Right renal cortex interstitium (tissue), 3 donors: Measurements from ENCODE around the gene ACP4. TPM values are rescaled to one million over a fixed set of nuclear protein-coding genes. Genes with fewer than 3 reads are reported as not detected.
"Not testable (repeated sequence)": the region's sequence is repeated elsewhere in the genome, so short reads cannot be mapped to it uniquely, and the experiment has no call there.

Experiments used
- DNase-seq, 3 donors: peaks; one replicate each; pipeline ENCODE4 v3.0.0-alpha.2; 2013; ENCODE audit warnings: low read depth in 3 of 3, low spot score in 2 of 3
- polyA plus RNA-seq, 3 donors: library from polyadenylated mRNA; unstranded; fragments of 120-200 nt; gene quantifications; one replicate each; pipeline ENCODE4 v1.2.1, GENCODE V29; 2013; ENCODE audit not compliant: insufficient read length in 3 of 3

ACP4 gene
- polyA plus RNA-seq, 3 donors: 0.13 to 0.15 TPM; not detected in 1

DNA sequence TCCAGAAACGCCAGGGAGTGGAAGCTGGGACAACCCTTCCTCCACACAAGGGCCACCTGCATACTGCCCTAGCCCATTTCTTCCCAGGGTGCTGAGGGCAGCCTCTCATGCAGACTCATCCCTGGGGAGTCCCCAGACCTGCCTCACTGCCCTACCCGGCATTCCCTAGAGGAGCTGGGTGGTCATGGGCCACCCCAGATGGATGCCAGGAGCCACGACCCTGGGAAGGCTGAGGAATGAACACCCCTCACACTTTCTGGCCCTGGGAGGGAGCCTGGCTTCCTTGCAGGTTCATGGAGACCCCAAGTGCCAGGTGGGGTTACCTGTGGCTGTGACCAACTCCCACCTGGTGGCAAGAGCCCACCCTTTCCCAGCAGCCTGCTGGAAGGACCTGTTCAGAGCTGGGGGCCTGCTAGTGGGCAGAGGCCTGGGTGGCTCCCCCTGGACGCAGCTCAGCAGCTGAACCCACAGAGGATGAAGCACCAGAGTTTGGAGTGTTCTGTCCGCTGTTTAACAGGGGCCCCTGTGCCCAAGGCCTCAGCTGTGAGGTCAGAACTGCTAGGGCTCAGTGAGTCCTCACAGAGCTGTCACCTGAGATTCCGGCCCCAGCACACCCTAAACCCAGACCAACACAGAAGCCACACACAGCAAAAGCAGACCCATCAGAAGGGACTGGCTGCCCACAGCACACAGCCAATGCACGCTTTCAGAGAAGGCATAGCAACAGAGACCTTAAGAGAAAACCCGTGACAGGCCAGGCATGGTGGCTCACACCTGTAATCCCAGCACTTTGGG lies 6.6 kb downstream of the ACP4 start:
- no peak for DNase-seq

DNA sequence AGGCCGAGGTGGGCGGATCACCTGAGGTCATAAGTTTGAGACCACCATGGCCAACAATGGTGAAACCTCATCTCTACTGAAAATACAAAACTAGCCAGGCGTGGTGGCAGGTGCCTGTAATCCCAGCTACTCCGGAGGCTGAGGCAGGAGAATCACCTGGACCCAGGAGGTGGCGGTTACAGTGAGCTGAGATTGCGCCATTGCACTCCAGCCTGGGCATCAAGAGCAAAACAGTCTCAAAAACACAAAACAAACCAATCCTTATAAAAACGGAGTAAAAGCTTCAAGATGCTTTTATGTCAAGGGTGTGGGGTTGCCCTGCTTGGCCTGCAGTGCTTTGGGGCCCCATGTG lies 7.2 kb downstream of the ACP4 start:
- no peak for DNase-seq

DNA sequence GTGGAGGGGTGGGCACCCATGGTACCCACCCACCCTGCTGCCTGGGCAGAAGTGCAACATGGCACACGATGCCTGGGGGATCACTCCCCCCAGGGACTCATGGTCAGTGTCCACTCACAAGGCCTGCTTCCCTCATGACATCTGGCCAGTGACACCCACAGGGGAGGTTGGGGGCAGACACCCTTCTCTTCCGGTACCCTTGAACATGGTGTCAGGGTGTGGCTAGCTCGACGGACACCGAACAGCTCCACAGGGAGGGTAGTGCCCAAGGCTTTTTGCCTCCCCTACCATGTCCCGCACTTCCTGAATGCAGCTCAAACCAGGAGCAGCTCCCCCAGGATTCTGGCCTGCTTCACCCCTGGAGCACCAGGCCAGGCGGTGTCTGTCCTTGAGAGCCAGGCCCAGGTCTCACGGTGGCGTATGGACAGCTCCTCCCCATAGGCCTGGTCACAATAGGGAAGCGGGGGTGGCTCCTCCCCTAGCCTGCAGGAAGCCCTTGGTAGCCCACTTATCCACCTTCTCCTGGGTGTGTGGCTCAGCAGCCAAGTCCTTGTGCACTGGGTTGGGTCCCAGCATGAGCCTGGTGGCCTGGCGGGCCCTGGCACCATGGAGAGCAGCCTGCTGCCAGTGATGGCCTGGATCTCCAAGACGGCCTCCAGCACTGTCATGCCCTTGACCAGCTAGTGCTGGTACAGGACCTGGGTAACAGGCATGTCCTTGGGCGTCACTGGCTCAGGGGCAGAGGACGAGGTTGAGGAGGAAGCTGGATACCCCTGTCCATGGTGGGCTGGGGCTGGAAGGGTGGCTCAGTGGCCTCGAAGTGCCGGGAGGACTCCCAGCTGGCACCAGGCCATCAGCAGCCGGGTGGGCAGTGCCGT lies 7.8 kb downstream of the ACP4 start:
- DNase-seq: no peak

DNA sequence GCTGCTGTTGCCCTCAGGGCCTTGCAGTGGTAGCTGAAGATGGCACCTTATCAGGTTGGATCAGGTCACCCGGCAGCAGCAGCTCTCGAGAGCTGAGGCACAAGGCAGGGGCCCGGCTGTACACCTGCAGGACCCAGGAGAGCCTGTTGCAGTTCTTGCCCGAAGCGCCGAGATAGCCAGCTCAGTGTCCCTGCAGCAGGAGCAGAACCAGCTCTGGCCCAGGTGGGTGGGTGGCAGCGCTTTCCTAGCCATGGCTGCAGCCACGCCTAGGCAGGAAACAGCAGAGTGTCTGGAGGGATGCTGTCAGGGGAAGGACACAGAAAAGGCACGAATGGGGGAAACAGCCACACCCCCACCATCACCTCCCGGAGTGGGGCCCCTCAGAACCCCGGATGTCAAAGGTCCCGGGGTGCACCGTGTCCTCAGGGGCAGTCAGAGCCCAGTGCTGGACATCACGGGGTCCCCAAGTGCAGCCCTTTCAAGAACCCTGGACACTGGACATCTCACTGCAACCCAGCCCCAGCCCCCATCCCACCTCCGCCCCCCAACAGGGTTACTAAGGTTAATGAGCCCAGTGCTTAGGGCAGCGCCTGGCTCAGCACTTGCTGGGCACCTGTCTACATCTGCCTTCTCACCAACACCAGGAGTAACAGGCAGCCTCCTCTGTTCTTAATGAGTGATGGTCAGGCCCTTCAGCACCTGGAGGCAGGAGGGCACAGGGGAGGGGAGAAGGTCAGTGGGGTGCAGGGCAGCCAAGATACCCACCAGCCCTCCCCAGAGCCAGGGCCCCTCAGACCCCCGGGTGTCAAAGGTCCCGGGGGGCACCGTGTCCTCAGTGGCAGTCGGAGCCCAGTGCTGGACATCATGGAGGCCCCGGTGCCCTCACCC lies 8.7 kb downstream of the ACP4 start:
- DNase-seq: no peak

DNA sequence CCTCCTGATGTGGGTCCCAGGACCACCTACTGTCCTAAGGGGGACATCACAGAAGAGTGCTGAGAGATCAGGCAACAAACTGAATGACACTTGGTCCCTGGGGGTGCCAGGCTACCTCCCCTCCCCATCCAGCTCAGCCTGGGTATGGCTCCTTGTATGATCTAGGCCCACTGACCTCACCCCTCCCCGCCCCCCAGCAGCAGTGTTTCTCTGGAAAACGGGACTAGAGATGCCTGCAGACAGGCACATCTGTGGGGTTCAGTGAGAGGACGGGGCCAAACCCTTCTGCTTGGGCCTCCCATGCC lies 9.3 kb downstream of the ACP4 start:
- DNase-seq: no peak

DNA sequence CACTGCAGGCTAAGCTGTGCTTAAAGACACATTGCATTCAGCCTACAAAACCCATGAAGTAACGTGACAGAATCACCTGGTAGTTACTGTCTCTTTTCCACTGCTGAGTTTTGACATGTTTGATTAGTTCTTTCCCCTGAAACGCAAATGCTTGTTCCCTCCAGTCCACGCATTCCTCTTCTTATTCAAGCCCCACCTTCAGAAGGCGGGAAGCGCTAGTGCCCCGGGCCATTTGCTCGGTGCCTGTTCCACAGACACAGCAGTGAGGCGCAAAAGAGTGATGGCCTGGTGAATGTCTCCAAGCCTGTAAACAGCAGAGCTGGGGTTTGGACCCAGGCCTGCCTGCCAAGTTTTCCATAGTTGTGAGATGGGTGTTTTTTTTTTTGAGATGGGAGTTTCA lies 10.9 kb downstream of the ACP4 start:
- DNase-seq: no peak

DNA sequence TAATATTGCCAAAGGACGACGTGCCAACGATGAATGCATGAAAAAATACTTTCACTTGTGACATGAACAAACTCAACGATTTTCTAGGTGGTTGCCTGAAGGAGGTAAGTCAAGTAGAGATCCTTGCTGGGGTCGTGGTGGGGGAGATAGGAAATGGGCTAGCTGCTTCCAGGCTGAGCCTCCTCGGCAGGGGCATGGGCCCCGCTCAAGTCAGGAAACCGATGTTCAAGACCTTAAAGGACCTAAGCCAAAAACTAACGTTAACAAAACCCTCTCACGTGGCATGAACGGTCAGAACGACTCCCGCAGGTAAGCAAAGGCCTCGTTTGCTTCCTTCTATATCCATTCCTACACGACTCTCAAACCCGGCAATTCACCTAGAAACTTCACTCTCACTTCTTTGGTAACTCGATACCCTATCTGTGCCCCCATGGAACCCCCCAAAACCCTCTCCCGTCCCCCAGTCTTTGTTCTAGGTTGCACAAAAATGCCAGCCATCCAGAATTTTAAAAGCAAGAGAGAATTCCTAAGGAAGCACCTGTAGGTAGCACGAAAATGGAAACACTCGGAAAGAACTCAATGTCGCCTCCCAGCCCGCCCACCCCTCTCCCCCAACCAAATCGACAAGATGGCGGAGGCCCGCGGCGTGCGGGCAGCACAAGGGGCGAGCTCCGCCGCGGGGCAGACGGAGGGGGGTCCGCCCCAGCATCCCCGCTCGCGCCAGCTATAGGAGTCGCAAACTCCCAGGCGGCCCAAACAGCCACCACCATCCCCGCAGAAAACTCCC lies 13.6 kb downstream of the ACP4 start:
- DNase-seq: no peak

DNA sequence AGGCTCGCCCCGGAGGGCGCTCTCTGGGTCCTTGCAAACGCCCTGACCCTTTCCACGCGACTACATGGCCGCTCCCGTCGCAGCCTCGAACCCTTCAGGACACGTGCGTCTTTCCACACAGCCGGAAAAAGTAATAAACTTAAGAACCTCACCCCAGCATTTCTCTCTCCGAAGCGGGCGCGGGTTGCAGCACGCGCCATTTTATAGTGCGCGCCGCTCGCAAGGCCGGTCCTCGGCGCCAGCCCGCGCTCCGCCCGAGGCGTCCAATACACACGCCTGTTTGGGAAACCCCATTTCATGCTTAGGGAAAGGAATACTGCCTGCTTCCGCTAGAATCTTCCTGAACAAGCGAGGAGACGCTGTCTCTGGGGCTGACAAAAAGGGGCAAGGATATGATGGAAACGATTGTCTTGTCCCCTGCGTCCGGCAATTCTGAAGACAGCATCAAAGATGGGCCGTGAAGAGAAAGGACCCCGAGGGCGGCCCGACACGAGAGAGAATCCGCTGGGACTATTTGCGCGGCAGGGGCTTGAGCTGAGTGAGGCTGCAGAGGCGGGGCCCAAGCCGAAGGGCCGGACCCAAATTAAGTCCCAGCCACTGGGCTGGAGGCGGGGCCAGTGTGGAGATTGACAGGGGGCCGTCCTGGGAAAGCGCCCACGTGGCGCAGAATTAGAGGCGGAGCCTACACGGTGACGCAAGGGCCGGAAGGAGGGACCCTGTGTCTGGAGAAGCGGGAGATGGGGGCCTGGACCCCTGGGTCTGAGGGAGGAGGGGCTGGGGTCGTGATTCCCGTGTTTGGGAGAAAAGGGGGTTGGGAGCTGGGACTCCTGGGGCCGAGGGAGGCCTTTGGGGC lies 14.4 kb downstream of the ACP4 start:
- peak; percentile 99 to 100 (median 99) for DNase-seq

DNA sequence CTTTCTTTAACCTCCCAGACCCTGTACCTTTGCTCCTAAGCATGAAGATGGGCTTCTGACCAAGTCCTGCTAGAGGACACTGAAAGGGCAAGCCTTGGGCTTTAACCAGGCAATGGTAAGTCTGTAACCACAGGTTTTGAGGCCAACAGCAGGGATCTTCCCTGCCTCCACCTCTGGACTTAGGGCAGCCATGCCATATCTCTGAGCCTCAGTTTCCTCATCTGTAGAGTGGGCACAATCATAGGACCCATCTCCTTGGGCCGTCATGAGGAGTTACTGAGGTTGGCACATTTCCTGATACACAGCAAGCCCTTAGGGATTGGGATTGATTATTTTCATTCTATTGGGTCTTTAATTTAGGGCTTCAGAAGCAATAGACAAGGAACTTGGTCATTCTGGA lies 18.6 kb downstream of the ACP4 start:
- DNase-seq: no peak

DNA sequence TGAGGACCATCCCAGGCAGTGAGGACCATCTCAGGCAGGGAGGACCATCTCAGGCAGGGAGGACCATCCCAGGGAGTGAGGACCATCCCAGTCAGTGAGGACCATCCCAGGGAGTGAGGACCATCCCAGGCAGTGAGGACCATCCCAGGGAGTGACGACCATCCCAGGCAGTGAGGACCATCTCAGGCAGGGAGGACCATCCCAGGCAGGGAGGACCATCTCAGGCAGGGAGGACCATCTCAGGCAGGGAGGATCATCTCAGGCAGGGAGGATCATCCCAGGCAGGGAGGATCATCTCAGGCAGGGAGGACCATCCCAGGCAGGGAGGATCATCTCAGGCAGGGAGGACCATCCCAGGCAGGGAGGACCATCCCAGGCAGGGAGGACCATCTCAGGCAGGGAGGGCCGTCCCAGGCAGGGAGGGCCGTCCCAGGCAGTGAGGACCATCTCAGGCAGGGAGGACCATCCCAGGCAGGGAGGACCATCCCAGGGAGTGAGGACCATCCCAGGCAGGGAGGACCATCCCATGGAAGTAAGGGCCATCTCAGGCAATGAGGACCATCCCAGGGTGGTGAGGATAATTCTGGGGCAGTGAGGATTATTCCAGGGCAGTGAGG lies 21.5 kb downstream of the ACP4 start:
- not testable (repeated sequence) for DNase-seq

DNA sequence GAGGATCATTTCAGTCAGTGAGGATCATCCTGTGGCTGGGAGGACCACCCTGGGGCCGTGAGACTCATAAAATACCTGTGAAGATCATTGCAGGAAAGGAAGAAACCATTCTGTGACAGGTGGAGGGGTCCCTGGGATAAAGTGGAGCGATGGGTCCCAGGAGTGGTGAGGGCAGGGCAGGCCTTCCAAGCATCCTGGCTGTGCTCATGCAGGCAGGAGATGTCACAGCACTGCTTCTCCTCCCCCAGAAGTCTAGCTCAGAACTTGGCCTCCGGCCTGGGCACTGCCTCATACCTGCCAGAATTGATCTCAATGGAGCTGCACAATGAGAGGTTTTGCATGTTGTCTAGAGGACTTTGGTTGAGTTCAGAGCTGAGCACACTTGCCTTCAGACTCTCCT lies 22.3 kb downstream of the ACP4 start:
- DNase-seq: no peak

DNA sequence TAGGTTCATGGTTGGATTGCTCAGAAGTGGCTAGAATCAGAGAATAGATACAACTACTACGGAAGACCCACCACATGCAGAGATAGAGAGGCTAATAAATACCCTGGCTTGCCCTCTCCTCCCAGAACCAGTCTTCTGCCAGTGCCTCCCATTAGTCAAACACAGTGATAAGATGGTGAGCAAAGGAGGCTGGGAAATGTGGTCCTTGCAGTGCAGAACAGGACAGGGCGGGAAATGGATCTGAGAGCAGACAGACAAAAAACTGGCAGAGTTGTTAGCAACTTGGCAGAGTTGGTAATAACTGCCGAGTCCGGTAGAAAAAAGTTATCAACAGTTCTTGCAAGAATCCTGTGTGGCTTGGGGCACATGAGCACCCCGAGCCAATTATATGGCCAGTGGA lies 24.7 kb downstream of the ACP4 start:
- no peak for DNase-seq

DNA sequence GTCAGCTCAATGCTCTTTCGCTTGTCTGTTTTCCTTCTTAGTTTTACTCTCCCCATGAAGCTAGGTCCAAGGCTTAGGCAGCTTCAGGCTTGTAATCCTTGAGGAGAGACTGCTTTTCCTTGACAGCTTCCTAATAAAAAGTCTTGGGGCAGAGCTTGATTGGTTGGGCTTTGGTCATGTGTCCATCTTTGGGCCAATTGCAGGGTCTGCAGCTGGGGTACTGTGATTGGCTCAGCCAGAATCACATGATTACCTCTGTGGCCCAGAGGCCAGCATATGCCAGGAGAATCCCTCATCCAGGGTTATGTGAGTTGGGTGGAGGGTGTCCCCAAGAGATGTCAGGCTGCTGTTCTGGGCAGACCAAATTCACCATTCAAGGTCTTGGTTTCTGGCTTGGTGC lies 25.2 kb downstream of the ACP4 start:
- no peak for DNase-seq

DNA sequence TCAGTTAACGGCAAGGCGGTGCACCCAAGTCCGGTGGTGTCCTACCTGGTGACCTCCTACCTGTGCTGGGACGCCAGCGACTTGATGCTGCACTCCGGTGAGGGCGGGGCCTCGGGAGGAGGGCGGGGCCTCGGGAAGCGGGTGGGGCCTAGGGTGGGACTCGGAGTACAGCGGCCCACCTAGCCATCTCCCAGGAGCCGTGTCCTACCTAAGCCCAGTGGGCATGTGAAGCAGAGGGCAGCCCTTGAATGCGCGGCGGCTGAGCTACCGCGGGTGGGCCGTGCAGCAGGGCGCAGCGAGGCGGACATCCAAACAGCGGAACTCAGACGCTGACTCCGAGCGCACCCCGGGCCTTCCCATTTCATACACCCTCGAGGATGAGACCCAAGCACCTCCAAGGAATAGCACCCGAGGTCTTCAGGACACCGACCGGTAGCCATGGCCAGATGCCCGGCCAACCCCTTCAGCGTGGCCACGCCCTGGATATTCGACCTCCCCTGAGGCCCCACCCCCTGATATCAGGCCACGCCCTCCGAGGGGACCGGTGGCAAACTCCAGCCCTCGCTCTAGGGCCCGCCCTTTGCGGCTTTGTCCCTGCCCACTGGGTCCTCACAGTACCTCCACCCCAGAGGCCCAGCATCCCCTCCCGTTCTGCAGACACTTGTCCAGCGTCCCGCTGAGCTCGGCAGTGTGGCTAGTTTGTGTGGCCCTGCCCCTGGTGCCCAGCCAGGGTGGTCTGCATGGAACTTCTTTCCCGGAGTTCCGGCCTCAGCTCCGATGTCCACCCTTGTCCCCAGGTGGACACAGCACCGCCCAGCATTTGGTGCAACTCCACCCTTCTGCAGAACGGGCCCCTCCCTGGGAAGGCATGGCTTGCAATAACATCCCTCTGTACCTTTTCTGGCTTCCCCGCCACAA lies 28.0 kb downstream of the ACP4 start:
- no peak for DNase-seq

DNA sequence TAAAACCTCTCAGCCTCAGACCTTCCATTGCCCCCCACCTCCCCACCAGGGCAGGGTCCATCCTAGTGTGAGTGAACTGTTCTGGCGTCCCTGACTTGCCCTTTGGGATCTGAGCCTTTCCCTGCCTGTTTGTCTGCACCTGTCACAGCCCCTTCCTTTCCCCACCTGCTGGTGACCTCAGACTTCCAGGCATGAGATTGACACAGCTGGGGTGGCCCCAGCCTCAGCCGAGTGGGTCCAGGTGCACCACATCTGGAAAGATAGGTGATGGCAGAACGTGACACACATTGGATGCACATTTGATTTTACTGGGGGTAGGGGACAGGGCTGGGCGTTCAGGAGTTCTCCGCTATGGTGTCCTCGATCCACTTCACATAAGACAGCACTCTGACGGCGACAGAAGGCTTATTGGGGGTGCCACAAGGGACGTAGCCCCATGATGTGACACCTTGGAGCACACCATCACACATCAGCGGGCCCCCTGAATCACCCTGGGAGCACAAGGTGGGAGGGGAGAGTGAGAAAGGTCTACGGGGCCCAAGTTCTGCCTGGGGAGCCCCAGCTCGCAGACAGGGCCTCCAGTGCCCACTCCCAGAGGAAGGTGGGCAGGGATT lies 28.8 kb downstream of the ACP4 start:
- DNase-seq: no peak

DNA sequence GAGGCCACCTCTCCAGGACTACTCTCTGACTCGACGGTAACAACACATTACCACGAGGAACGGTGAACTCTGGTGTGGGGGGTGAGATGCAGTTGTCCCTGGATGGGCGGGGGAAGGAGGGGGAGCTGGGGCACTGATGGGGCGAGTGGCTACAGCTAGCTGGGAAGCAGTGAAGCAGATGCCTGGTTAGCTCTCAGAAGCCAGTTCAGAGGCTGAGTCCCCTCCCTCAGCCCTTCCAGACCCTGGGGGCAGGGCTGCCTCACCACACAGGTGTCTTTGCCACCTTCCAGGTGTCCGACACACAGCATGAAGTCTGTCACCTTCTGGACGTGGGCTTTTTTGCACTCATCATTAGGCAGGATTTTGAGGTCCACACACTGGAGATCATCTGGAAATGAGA lies 29.4 kb downstream of the ACP4 start:
- DNase-seq: no peak

DNA sequence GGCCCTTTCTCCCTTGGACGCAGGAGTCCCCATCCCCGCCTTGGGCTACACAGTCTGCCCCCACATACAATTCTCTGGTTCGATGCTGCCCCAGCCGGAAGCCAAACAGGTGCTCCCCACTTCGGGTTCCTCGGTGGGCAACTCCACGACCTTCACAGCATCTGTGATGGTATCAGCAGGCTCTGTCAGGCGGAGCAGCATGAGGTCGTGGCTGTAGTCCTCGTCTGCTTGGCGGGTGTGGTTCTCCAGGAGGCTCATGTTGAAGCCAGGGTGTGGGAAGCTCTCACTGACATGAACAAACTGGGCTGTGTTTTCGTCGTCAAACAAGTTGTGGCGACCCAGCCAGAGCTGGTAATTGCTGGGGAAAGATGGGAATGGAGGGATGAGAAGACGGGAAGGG lies 29.9 kb downstream of the ACP4 start:
- DNase-seq: no peak
